Mammary epithelial cell (primary cell): Measurements from ENCODE around the gene DCXR.

ENCODE experiments used
- EZH2 ChIP-seq: IDR thresholded peaks from 2 replicates; pipeline ENCODE4 v1.6.1; 2012; ENCODE audit warnings: low read length, inconsistent platforms, borderline replicate concordance
- TF ChIP-seq, protein P1 (sequence below), 2 donors: IDR thresholded peaks in 1 of 2; conservative IDR thresholded peaks in 1 of 2; 2 replicates each; pipeline ENCODE4 v1.5.1; 2011 to 2012; ENCODE audit warnings: inconsistent platforms in 2 of 2, low read length in 2 of 2, mild to moderate bottlenecking in 2 of 2, control low read depth in 1 of 2, low read depth in 1 of 2; ENCODE audit not compliant: insufficient read depth in 1 of 2; ENCODE audit errors: extremely low read depth in 1 of 2

DNA sequence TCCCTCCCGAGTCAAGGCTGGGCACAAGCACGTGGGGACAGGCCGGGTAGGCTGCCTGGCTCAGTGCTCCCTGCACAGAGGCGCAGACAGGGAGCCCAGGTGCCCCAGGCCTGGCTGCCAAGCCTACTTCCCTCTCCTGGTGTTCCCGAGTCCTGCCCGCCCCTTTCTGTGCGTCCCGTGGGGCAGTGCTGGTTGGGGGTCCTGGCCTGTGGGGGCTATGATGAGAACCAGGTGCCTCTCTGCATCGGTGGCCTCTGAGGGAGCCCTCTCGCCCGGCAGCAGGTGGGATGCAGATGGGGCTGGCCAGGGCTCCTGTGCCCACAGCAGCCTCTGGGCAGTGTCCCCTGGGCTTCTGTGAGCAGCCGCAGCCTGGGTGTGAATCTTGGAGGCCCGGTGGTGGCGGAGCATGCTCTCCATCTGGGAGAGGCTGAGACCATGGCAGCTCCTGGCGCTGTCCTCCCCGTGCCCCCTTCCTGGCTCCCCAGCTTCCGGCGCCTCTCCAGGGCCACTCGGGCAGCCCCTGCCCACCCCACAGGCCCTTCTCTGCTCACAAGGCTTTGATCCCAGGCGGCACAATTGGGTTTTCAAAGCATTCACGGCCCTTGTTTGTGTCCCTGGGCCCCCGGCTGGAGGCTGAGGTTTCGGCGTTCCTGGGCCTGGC, 22.1 kb downstream of the DCXR start:
- TF ChIP-seq, protein P1, sequence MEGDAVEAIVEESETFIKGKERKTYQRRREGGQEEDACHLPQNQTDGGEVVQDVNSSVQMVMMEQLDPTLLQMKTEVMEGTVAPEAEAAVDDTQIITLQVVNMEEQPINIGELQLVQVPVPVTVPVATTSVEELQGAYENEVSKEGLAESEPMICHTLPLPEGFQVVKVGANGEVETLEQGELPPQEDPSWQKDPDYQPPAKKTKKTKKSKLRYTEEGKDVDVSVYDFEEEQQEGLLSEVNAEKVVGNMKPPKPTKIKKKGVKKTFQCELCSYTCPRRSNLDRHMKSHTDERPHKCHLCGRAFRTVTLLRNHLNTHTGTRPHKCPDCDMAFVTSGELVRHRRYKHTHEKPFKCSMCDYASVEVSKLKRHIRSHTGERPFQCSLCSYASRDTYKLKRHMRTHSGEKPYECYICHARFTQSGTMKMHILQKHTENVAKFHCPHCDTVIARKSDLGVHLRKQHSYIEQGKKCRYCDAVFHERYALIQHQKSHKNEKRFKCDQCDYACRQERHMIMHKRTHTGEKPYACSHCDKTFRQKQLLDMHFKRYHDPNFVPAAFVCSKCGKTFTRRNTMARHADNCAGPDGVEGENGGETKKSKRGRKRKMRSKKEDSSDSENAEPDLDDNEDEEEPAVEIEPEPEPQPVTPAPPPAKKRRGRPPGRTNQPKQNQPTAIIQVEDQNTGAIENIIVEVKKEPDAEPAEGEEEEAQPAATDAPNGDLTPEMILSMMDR (conservative IDR thresholded peaks at IDR 0.05 in 1 of 2, IDR thresholded peaks at IDR 0.05 in 1 of 2; ENCODE audit: extremely low read depth in 1 of 2, insufficient read depth in 1 of 2, low read depth in 1 of 2, low read length in 2 of 2): no peak
- no peak for TF ChIP-seq EZH2
